NCI-H226 (cell line): ENCODE measurements around the gene SDE2.
"Not testable (repeated sequence)": the region's sequence is repeated elsewhere in the genome, so short reads cannot be mapped to it uniquely, and the experiment has no call there.

Experiments used
- DNase-seq: peaks from one replicate; pipeline ENCODE4 v3.0.0-alpha.2; 2015

Gene SDE2

GRCh38 chr1:225999227-225999911, at the start of gene SDE2:
TSS of gene SDE2 (minus strand) at chr1:225999343. CDS start at chr1:225999312, 31 bp downstream.
- peak; percentile 80 for DNase-seq

GRCh38 chr1:226048886-226049285, 49.7 kb upstream of the SDE2 start:
- no peak for DNase-seq

GRCh38 chr1:226047495-226047894, 48.4 kb upstream of the SDE2 start:
- DNase-seq: peak; percentile 12

- no peak for DNase-seq
These were observed 47.1 kb upstream of the SDE2 start for GRCh38 chr1:226046240-226046639.

- no peak for DNase-seq
These were observed 45.5 kb upstream of the SDE2 start for GRCh38 chr1:226044514-226045101.

- DNase-seq: no peak
These were observed 42.3 kb upstream of the SDE2 start for GRCh38 chr1:226041419-226041818.

GRCh38 chr1:226038661-226039060, 39.5 kb upstream of the SDE2 start:
- DNase-seq: no peak

- no peak for DNase-seq
These were observed 36.8 kb upstream of the SDE2 start for GRCh38 chr1:226035915-226036314.

GRCh38 chr1:226034482-226034881, 35.3 kb upstream of the SDE2 start:
- no peak for DNase-seq

GRCh38 chr1:226033991-226034390, 34.8 kb upstream of the SDE2 start:
- DNase-seq: no peak

GRCh38 chr1:226033582-226033981, 34.4 kb upstream of the SDE2 start:
- no peak for DNase-seq

GRCh38 chr1:226029568-226030225, 30.6 kb upstream of the SDE2 start:
- DNase-seq: no peak

- DNase-seq: no peak
These were observed 30.0 kb upstream of the SDE2 start for GRCh38 chr1:226029093-226029496.

- no peak for DNase-seq
These were observed 28.5 kb upstream of the SDE2 start for GRCh38 chr1:226027538-226028217.

GRCh38 chr1:226026833-226027232, 27.7 kb upstream of the SDE2 start:
- DNase-seq: no peak

GRCh38 chr1:226023735-226024134, 24.6 kb upstream of the SDE2 start:
- DNase-seq: no peak

- DNase-seq: no peak
These were observed 22.7 kb upstream of the SDE2 start for GRCh38 chr1:226021801-226022200.

- DNase-seq: no peak
These were observed 22.3 kb upstream of the SDE2 start for GRCh38 chr1:226021401-226021800.

GRCh38 chr1:226019572-226019971, 20.4 kb upstream of the SDE2 start:
- DNase-seq: no peak

- DNase-seq: no peak
These were observed 17.9 kb upstream of the SDE2 start for GRCh38 chr1:226017070-226017469.

GRCh38 chr1:226009650-226010044, 10.5 kb upstream of the SDE2 start:
- no peak for DNase-seq

GRCh38 chr1:226007126-226007892, 8.2 kb upstream of the SDE2 start:
- not testable (repeated sequence) for DNase-seq

- DNase-seq: no peak
These were observed 7.5 kb upstream of the SDE2 start for GRCh38 chr1:226006686-226007085.
